ENCODE data around the gene PIERCE2. TPM values are rescaled to one million over a fixed set of nuclear protein-coding genes. Genes with fewer than 3 reads are reported as not detected.

Gene PIERCE2
- total RNA-seq, 1 donor from 2014 or later = 5.2 TPM

- H3K36me3 ChIP-seq (ENCODE audit: control insufficient read depth, insufficient read depth, low read length) = no peaks in the 10 kb centered on the region
- no peak for DNase-seq (ENCODE audit: low read depth)
- no peak for TF ChIP-seq CTCF (IDR thresholded peaks at IDR 0.05; ENCODE audit: insufficient read depth, low read length, poor library complexity, severe bottlenecking)
- H3K27me3 ChIP-seq (ENCODE audit: control insufficient read depth, insufficient read depth, low read length) = no peaks in the 10 kb centered on the region
- no peak overlapping the region for H3K4me3 ChIP-seq (ENCODE audit: low read depth, low read length)
These were observed 49.2 kb downstream of the PIERCE2 start for GRCh38 chr15:55457401-55458022.

GRCh38 chr15:55461447-55461846 is 53.2 kb downstream of the PIERCE2 start:
- H3K36me3 ChIP-seq (ENCODE audit: control insufficient read depth, insufficient read depth, low read length) = no peaks in the 10 kb centered on the region
- no peak for TF ChIP-seq CTCF (IDR thresholded peaks at IDR 0.05; ENCODE audit: insufficient read depth, low read length, poor library complexity, severe bottlenecking)
- no peak overlapping the region for H3K4me3 ChIP-seq (ENCODE audit: low read depth, low read length)
- H3K27me3 ChIP-seq (ENCODE audit: control insufficient read depth, insufficient read depth, low read length) = no peaks in the 10 kb centered on the region
- DNase-seq (ENCODE audit: low read depth) = no peak

- H3K4me3 ChIP-seq (ENCODE audit: low read depth, low read length) = no peak overlapping the region
- no peaks in the 10 kb centered on the region for H3K36me3 ChIP-seq (ENCODE audit: control insufficient read depth, insufficient read depth, low read length)
- H3K27me3 ChIP-seq (ENCODE audit: control insufficient read depth, insufficient read depth, low read length) = no peaks in the 10 kb centered on the region
- no peak for TF ChIP-seq CTCF (IDR thresholded peaks at IDR 0.05; ENCODE audit: insufficient read depth, low read length, poor library complexity, severe bottlenecking)
- DNase-seq (ENCODE audit: low read depth) = no peak
These were observed 60.0 kb downstream of the PIERCE2 start for GRCh38 chr15:55468321-55468720.

Other genes starting within 250 kb of the PIERCE2 start
- 106 and 113 TPM in 2 replicates for gene RSL24D1, start 211.6 kb upstream of the PIERCE2 start, total RNA-seq
- 5.0 and 7.7 TPM in 2 replicates for gene RAB27A, start 118.7 kb upstream of the PIERCE2 start, total RNA-seq
- 14.9 and 32.8 TPM in 2 replicates for gene PIGBOS1, start 89.4 kb upstream of the PIERCE2 start, total RNA-seq
- gene PIGB, start 89.3 kb upstream of the PIERCE2 start, total RNA-seq = 6.2 and 10.9 TPM in 2 replicates
- 55.2 and 63.6 TPM in 2 replicates for gene CCPG1, start 136 bp upstream of the PIERCE2 start, total RNA-seq
- 6.0 and 6.5 TPM in 2 replicates for gene DNAAF4, start 99.7 kb downstream of the PIERCE2 start, total RNA-seq
- 6.8 and 10.3 TPM in 2 replicates for gene PYGO1, start 179.8 kb downstream of the PIERCE2 start, total RNA-seq